GM21529 (cell line): ENCODE data around the gene ZCCHC7.
A peak's percentile ranks its signal among the peaks of the same experiment; 100 is the strongest.
"Not testable (repeated sequence)": the region's sequence is repeated elsewhere in the genome, so short reads cannot be mapped to it uniquely, and the experiment has no call there.

ENCODE experiments used
- ATAC-seq: cut with Tn5 transposase; IDR thresholded peaks from one replicate; pipeline ENCODE4 v1.9.1; 2021; ENCODE audit not compliant: unreplicated experiment

ZCCHC7 gene

GRCh38 chr9:37119360-37119759, 1.0 kb upstream of the ZCCHC7 start:
- ATAC-seq, result no peak

GRCh38 chr9:37120843-37121335, 515 bp downstream of the ZCCHC7 start:
- ATAC-seq, result peak; percentile 25

GRCh38 chr9:37121881-37122280, 1.5 kb downstream of the ZCCHC7 start:
- ATAC-seq, result no peak

DNA sequence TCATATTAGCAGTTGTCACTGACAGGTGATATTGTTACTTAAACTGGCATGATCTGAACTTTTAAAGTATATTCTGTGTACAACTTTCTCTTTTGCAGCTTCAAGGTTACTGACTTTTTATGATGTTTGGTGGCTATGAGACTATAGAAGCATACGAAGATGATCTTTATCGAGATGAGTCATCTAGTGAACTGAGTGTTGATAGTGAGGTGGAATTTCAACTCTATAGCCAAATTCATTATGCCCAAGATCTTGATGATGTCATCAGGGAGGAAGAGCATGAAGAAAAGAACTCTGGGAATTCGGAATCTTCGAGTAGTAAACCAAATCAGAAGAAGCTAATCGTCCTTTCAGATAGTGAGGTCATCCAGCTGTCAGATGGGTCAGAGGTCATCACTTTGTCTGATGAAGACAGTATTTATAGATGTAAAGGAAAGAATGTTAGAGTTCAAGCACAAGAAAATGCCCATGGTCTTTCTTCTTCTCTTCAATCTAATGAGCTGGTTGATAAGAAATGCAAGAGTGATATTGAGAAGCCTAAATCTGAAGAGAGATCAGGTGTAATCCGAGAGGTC, 5.9 kb downstream of the ZCCHC7 start:
- ATAC-seq, result no peak

DNA sequence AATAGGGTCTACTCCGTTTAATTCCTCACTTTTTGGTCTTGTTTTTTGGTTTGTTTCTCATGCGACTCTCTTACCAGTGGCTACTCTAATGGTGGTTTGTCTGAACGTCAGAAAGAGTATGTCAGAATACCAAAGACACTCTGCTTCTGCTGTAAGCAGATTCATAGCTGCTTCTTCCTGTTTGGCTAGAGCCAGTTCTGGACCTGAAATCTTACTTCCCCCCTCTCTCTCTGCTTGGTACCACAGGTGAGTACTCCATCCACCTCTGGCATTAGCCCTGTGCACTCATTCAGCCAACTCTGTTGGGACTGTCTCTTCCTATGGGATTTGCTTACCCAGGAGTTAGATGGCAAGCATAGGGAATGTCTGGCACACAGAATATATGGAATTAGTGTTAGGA, 6.6 kb downstream of the ZCCHC7 start:
- no peak for ATAC-seq

DNA sequence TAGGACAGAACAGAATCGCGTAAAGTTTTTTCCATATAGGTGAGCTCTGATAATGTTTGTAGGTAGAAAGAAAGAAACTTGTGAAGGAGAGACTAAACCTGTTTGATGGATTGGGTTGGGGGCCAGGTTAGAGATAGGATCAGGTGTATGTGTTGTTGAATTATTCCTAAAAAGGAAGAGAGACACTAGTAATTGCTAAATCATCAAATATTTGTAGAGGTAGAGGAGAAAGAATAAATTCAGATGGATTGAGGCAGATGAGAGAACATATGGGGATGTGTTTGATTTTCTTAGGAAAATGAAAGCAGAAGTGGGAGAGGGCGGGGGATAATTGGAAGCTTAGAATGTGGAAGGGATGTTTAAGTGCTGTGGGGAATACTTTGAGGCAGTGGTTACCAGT, 7.7 kb downstream of the ZCCHC7 start:
- no peak for ATAC-seq

- no peak for ATAC-seq
Observed at GRCh38 chr9:37134166-37134565, 13.8 kb downstream of the ZCCHC7 start.

- no peak for ATAC-seq
Observed at GRCh38 chr9:37141015-37141414, 20.6 kb downstream of the ZCCHC7 start.

- ATAC-seq, result peak; percentile 60
Observed at GRCh38 chr9:37144762-37145161, 24.4 kb downstream of the ZCCHC7 start.

- peak; percentile 61 for ATAC-seq
Observed at GRCh38 chr9:37146410-37146809, 26.0 kb downstream of the ZCCHC7 start.

DNA sequence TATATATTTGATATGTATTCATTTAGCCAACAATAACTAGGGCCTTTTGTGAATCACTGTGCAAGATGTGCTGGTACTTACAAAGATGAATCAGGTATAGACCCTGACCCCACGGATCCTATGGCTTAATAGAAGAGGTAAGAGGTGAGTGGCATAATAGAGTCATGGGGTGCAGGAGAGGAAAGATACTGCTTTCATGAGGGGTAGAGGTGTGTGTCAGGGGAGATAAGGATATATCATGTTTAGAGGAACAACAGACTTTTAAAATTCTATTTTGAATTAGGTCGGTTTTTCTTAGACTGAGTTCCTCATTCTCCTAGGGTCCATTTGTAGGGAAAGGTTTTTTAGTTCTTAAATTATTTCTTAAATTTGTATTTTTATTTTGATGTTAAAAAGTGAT, 27.8 kb downstream of the ZCCHC7 start:
- ATAC-seq, result no peak

- ATAC-seq, result no peak
Observed at GRCh38 chr9:37149666-37150308, 29.4 kb downstream of the ZCCHC7 start.

DNA sequence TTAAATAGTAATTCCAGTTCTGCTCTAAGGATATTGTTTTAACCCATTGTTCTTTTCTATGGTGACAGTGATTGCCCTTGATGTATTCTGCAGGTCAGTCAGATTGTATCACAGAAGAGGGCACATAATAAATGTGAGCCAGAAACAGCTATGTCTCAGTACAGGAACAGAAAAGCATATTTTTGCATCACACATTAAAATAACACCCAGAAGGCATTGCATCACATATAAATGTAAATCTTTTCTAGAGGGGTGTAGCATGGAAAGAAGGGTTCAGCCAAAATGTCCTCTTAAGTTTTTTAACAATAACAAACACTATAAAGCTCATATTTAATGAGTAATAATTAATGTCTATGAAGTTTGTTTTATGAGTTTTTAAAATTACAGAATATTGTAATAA, 30.0 kb downstream of the ZCCHC7 start:
- no peak for ATAC-seq

DNA sequence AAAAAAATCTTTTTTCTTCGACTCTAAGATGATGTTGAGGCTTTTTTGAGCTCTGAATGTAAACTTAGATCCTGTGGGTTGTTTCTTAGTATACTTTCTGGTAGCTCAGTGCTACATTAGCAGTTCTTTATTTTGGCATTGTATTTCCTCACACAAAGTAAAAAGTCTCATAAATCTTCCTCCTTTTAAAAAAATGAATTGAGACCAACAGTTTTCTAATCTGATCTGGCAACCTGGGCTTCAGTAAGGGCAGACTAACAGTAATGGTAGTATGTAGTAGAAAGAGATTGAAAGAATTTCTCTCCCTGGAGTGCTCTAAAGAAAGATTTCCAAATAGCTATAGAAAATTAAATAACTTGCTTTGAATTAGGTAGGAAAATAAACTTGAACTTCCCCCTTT, 31.4 kb downstream of the ZCCHC7 start:
- no peak for ATAC-seq

- no peak for ATAC-seq
Observed at GRCh38 chr9:37152365-37152764, 32.0 kb downstream of the ZCCHC7 start.

DNA sequence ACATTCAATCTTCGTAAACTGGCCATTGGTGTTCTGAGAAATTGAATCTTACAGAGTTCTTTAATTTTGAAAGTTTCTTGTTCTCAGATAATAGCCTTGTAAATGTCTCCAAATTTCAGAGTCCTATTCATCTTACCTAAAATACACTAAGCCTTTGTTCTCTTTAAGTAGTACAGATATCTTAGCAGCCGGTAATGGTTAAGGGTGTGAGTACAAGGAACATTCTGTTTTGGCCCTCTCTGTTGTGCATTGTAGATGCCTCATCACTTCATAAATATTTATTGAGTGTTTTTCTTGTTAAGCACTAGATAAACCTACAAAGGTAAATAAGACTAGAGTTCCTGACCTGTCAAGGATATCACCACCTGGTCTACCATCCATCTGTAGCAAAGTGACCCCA, 35.2 kb downstream of the ZCCHC7 start:
- no peak for ATAC-seq

DNA sequence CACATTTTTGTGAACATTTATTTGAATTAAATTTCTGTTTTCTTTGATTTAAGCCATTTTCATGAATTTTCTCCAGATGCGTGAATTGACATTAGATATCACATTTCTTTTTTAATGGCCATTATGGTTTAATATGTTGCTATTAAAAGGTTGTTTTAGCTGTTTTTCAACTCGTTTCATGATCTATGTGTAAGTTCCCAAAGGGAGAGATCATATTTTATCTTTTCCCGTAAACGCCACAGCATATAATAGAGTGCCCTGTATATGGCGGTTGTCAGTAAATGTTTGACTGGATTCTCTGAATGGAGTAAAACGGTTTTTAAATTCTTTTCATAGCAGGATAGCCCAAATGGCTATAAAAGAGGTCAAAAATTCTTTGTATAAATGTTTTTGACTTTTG, 35.8 kb downstream of the ZCCHC7 start:
- no peak for ATAC-seq

- no peak for ATAC-seq
Observed at GRCh38 chr9:37156781-37157356, 36.5 kb downstream of the ZCCHC7 start.

DNA sequence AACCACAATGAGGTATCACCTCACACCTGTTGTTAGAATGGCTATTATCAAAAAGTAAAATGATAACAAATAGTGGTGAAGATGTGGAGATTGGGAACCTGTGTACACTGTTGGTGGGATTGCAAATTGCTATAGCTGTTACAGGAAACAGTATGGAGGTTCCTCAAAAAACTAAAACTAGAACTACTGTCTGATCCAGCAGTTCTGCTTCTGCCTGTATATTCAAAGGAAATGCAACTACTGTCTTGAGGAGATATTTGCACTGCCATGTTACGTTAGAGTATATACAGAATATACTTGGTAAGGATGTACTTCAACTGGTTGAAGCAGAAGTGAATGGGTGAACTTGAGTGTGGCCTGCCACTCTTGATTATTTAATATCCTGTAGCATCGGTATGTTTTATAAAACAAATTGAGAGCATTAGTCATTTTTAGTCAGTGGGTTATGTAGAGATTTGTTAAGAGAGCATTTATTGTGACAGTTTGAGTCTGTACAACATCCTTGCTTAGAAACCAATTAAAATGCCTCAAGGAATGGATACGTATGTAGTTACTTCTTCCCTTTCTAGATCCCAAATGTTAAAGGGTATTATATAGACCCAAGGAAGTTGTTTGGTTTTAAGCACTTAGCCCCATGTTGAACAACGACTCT, 37.5 kb downstream of the ZCCHC7 start:
- no peak for ATAC-seq

DNA sequence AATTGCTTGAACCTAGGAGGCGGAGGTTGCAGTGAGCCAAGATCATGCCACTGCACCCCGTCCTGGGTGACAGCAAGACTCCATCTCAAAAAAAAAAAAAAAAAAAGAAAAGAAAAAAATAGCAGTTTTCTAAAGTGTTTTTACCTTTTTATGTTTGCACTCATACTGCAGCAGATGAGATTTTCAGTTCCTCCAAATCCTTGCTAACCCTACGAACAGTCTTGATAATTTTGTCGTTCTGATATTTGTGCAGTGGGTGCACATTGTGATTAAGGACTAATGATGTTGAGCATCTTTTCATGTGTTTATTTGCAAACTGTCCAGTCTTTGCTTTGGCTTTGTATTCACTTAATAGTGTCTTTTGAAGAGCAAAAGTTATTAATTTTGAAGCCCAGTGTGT, 42.9 kb downstream of the ZCCHC7 start:
- ATAC-seq, result no peak

DNA sequence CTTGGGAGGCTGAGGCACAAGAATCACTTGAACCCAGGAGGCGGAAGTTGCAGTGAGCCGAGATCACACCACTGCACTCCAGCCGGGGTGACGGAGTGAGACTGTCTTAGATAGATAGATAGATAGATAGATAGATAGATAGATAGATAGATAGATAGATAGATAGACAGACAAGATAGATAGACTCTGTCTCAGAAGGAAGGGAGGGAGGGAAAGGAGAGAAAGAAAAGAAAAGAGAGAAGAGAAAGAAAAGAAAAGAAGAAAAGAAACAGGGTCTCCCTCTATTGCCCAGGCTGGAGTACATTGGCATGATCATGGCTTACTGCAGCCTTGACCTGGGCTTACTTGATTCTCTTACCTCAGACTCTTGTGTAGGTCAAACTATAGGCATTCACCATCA, 44.0 kb downstream of the ZCCHC7 start:
- not testable (repeated sequence) for ATAC-seq

DNA sequence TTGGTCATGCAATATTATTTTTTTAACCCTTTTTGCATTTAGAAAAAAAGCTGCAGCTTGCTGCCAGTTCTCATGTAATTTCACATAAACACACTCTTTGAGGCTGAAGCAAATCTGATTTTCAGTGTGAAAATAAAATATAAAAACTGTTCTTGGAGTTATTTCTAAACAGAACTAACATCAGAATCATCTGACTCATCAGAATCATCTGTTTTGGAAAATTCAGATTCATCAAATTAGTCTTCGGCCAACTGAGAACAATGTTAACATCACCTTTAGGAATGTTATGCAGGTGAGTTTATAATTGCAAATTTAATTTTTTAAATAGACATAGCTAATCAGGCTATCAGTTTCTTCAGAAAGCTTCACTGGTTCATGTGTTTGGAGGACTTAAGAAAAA, 45.3 kb downstream of the ZCCHC7 start:
- no peak for ATAC-seq
